Measurements from ENCODE around the gene SCRN1.

GRCh38 chr7:29946428-29947186 is 43.0 kb downstream of the SCRN1 start:
- TF ChIP-seq CTCF (conservative IDR thresholded peaks at IDR 0.05) (peak; percentile 51), ZFX (IDR thresholded peaks at IDR 0.05) (no peak)

Measured in C4-2B (cell line).